LNCAP (cell line): ENCODE data around the gene ZCCHC17.

ENCODE experiments used
- TF ChIP-seq, protein P1 (sequence below): fragments of 450-650 bp; IDR thresholded peaks from 2 replicates; pipeline ENCODE4 v1.5.1; 2017; ENCODE audit warnings: mild to moderate bottlenecking

The ZCCHC17 gene, protein sequence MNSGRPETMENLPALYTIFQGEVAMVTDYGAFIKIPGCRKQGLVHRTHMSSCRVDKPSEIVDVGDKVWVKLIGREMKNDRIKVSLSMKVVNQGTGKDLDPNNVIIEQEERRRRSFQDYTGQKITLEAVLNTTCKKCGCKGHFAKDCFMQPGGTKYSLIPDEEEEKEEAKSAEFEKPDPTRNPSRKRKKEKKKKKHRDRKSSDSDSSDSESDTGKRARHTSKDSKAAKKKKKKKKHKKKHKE

DNA sequence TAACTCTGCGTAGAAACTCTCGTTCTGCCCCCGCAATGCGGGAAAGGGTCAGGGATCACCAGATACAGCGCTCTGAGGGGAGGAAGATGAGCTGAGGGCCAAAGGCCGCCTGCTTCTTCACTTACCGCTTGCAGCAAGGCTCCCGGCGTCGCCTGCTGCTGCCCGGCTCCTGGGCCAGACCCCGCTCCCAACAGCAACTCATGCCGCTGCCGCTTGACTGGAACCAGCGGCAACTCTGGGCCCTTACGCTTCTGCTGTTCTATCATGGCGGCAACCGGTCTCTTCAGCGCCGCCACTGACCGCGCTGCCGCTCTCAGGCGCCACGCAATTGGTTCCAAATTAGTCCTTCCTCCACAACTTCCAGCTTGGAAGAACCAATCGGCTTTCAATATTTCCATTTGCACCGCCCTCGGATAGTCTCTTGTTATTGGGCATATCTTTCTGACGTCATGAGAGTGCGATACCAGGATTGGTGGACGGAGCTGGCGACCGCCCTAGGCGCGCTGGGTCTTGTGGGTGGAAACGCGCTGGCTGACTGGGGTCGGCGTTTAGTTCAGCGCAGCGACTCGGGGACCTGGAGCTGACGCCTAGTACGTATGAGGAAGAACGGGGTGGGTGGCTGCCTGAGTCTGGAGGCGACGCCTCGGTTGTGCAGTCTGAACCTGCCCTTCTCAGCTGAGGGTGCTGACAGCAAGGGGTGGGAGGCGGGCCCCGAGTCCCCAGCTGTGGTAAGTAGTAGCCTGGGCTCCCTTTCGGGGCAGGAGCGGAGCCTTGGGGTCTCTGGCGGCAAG is at the start of gene ZCCHC17, which contains the start of gene SNRNP40:
TSS of gene ZCCHC17 (plus strand) at position 547 of the 791 bp plus-strand sequence. CDS start 13,067 bp downstream, outside the sequence.
TSS of gene SNRNP40 (minus strand) at position 303 of the 791 bp plus-strand sequence. CDS start at position 266, 37 bp downstream.
- TF ChIP-seq, protein P1, sequence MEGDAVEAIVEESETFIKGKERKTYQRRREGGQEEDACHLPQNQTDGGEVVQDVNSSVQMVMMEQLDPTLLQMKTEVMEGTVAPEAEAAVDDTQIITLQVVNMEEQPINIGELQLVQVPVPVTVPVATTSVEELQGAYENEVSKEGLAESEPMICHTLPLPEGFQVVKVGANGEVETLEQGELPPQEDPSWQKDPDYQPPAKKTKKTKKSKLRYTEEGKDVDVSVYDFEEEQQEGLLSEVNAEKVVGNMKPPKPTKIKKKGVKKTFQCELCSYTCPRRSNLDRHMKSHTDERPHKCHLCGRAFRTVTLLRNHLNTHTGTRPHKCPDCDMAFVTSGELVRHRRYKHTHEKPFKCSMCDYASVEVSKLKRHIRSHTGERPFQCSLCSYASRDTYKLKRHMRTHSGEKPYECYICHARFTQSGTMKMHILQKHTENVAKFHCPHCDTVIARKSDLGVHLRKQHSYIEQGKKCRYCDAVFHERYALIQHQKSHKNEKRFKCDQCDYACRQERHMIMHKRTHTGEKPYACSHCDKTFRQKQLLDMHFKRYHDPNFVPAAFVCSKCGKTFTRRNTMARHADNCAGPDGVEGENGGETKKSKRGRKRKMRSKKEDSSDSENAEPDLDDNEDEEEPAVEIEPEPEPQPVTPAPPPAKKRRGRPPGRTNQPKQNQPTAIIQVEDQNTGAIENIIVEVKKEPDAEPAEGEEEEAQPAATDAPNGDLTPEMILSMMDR = no peak

DNA sequence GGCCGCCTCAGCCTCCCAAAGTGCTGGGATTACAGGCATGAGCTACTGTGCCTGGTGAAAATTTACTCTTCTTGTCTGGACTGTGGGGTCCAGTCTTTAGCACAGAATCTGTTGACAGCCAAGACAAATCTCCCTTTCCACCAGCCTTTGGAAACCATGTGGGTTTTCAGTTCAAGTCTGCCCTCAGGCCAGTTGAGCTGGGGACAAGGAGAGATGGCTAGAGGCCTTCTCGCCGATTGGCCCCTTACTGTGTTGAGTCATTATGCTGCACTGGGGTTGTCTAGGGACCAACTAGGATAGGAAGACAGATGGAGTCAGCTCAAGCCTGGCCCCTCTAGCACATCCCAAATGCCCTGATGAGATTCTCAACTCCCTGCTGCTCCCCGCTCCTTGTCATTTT is 48.6 kb upstream of the ZCCHC17 start:
- TF ChIP-seq, protein P1 = no peak

DNA sequence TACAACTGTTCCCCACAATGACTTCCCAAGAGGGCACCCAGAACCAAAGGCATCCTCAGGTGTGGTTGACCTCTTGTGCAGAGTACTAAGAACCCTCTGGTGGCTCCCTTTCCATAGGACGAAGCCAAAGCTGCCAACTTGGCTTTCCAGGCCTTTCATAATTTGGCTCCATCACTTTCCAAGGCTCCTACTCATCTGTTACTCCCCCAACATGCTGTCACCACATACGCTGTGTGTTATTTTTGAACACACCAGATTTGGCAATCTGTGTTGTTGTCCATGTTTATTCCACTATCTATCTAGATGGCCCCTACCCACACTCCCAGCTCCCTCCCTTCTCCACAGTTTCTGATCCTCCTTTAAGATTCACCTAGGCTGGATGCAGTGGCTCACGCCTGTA is 47.0 kb upstream of the ZCCHC17 start:
- TF ChIP-seq, protein P1 = no peak

DNA sequence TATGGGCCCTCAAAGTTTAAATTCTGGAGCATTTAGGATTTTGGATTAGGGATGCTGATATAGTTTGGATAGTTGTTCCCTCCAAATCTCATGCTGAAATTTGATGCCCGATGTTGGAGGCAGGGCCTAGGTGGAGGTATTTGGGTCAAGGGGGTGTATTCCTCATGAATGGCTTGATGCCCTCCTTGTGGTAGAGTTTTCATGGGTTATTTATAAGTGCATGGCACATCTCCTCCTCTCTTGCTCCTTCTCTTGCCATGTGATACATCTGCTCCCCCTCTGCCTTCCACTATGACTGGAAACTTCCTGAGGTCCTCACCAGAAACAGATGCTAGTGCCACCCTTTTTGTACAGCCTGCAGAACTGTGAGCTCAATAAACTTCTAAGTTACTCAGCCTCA is 39.6 kb upstream of the ZCCHC17 start:
- TF ChIP-seq, protein P1 = no peak

DNA sequence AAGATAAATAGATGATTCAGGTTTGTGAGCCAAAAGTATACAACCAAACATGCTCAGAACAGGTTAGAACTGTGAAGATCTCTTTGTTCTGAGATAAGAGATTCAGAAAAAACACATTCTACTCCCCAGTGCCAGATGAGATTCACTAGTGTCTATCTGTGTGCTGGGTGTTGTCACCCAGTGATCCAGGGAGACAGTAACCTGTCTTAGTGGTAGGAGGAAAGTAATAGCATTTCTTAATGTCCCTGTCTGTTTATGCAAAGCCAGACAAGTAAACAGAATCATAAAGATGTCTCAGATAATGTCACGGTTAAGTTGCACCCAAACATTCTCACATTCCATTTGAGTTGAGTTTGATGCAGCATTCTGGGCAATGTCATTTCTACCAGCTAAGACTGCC is 38.3 kb upstream of the ZCCHC17 start:
- TF ChIP-seq, protein P1 = no peak

DNA sequence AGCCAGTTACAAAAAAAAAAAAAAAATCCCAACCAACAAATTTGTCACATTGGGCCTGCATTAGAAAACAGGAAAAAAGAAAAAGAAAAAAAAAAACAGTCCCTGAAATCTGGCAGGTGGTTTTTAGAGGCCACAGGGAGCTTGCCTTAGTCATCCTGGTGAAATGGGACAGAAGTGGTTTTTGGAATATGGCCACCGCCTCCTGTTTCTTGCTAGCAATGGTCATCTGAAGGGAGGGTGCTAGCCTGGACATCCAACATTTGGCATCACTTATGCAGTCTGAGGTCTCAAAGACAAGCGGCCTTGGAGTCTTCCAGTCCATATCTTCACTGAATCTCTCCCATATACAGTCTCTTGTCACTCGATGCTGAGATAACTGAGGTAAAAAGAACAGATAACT is 37.1 kb upstream of the ZCCHC17 start:
- TF ChIP-seq, protein P1 = no peak

DNA sequence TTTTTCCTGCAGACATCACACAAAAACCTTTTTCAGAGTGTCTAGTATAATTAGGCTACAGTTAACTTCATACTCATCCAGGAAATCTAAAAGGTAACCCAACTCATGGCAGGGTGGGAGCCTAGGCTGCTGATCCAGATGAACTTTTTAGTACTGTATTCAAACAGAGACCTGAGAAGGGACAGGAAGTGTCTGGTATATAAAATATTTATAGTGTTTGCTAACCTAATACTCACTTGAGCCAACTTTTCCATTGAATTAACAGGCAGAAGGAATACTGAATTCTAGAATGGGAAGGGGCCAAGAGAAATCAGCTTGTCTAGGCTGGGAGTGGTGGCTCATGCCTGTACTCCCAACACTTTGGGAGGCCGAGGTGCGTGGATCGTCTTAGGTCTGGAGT is 34.9 kb upstream of the ZCCHC17 start:
- TF ChIP-seq, protein P1 = no peak
